Measurements from ENCODE around the gene PRKACA. TPM values are rescaled to one million over a fixed set of nuclear protein-coding genes. Genes with fewer than 3 reads are reported as not detected.
"Not testable (repeated sequence)": the region's sequence is repeated elsewhere in the genome, so short reads cannot be mapped to it uniquely, and the experiment has no call there.

Gene PRKACA
- total and polyA plus RNA-seq, 10 of the 15 experiments (the other 5 are each of a cell fraction or from before 2014, with no cell fraction given), result 0.53 to 68.5 (median 11.2) TPM

DNA sequence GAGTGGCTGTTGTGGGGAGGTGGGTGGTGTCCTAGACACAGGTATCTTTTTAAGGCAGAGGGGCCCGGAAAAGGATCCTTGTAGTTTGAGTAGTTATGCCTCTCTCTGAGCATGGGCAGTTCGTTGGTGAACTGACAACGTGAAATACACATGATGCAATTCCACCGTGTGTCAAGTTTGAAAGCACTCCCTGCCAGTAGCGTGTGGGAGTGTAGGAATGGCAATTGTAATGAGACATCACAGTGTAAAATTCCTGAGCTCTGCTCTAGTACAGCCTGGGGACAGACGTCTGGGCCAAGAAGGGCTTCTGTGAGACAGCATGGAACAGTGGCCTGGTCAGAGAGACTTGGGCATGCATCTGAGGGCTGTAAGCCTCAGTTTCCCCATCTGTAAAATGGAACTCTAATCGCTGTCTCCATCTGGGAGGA lies 29.2 kb upstream of the PRKACA start:
- Histone ChIP-seq H4K20me1 (ENCODE audit: control insufficient read depth, insufficient read depth) (no peaks in the 10 kb centered on the region), H3K9me3 (replicated peaks; ENCODE audit: control insufficient read depth, insufficient read depth, low read length) (no peaks in the 10 kb centered on the region), H3K9ac (ENCODE audit: control insufficient read depth, insufficient read depth, low read length) (no peak overlapping the region), H3K4me2 (ENCODE audit: control insufficient read depth, insufficient read depth) (no peak overlapping the region), H3K79me2 (ENCODE audit: control insufficient read depth, insufficient read depth, low read length) (no peaks in the 10 kb centered on the region), H3K4me1 (ENCODE audit: control insufficient read depth, insufficient read depth, low read length) (peaks cover 6% of the 10 kb centered on the region; the same call in 1 of the 2 replicates), H3K27me3 (replicated peaks in 1 of 2; ENCODE audit: control insufficient read depth in 2 of 2, insufficient read depth in 2 of 2, low read length in 1 of 2) (no peaks in the 10 kb centered on the region), H2AFZ (ENCODE audit: control insufficient read depth, low read depth, low read length) (no peak overlapping the region), H3K27ac (ENCODE audit: control insufficient read depth, insufficient read depth) (no peak overlapping the region), H3K4me3 (no peak overlapping the region), H3K36me3 (ENCODE audit: control insufficient read depth in 2 of 2, insufficient read depth in 2 of 2, low read length in 1 of 2) (no peaks in the 10 kb centered on the region)
- RAD21 ChIA-PET (ENCODE audit: unreplicated experiment), result no interaction called here
- 88% methylated on average over 7 of the region's 7 CpGs for WGBS (ENCODE audit: insufficient coverage, insufficient replicate concordance, low lambda C conversion rate, missing lambda C conversion rate)
- CTCF ChIA-PET, result interaction anchor here (1.5 to 1.7 kb wide), 2 partner anchors 10 to 173 kb away, joined by 3 to 6 read pairs; partner anchors contain the start of gene ASF1B
- POLR2A ChIA-PET, result no interaction called here
- TF ChIP-seq USF2 (IDR thresholded peaks at IDR 0.05; ENCODE audit: borderline replicate concordance, low read depth, low read length) (no peak), GABPA (IDR thresholded peaks at IDR 0.05; ENCODE audit: low read depth) (no peak), MXI1 (IDR thresholded peaks at IDR 0.05; ENCODE audit: low read depth, low read length) (no peak), IRF4 (IDR thresholded peaks at IDR 0.05; ENCODE audit: low read depth, low read length) (no peak), BHLHE40 (IDR thresholded peaks at IDR 0.05; ENCODE audit: borderline replicate concordance in 1 of 2, low read depth in 2 of 2, low read length in 1 of 2) (no peak), SMAD1 (IDR thresholded peaks at IDR 0.05; ENCODE audit: low read depth, partially characterized antibody) (no peak)
- intact Hi-C loops (cut with micrococcal nuclease; ENCODE audit: unreplicated experiment), result no loop called here
- FAIRE-seq (no peak), ATAC-seq (no peak), DNase-seq (ENCODE audit: low read depth, low spot score) (no peak)
- no TSS peak for BruUV-seq (replicated peaks)
- in situ Hi-C loops (cut with MboI), result no loop called here
- SMC1A ChIA-PET (ENCODE audit: uncharacterized antibody, unreplicated experiment), result no interaction called here

DNA sequence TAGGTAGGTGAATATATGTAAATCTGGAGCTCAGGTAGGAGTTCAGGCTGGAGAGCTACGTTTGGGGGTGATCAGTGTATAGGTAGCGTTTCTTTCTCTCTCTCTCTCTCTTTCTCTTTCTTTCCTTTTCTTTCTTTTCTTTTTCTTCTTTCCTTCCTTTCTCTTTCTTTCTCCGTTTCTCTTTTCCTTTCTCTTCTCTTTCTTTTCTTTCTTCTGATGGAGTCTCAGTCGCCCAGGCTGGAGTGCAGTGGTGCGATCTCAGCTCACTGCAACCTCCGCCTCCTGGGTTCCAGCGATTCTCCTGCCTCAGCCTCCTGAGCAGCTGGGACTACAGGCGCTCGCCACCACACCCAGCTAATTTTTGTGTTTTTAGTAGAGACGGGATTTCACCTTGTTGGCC lies 28.6 kb upstream of the PRKACA start:
- in situ Hi-C loops (cut with MboI); BruUV-seq (replicated peaks); H2AFZ ChIP-seq (ENCODE audit: control insufficient read depth, low read depth, low read length); H4K20me1 ChIP-seq (ENCODE audit: control insufficient read depth, insufficient read depth); DNase-seq (ENCODE audit: low read depth, low spot score); H3K36me3 ChIP-seq (ENCODE audit: control insufficient read depth in 2 of 2, insufficient read depth in 2 of 2, low read length in 1 of 2); H3K4me2 ChIP-seq (ENCODE audit: control insufficient read depth, insufficient read depth); POLR2A ChIA-PET; H3K9ac ChIP-seq (ENCODE audit: control insufficient read depth, insufficient read depth, low read length); H3K4me1 ChIP-seq (ENCODE audit: control insufficient read depth, insufficient read depth, low read length); ATAC-seq; H3K27ac ChIP-seq (ENCODE audit: control insufficient read depth, insufficient read depth); H3K4me3 ChIP-seq; H3K9me3 ChIP-seq (replicated peaks; ENCODE audit: control insufficient read depth, insufficient read depth, low read length); H3K27me3 ChIP-seq (replicated peaks in 1 of 2; ENCODE audit: control insufficient read depth in 2 of 2, insufficient read depth in 2 of 2, low read length in 1 of 2); H3K79me2 ChIP-seq (ENCODE audit: control insufficient read depth, insufficient read depth, low read length); intact Hi-C loops (cut with micrococcal nuclease; ENCODE audit: unreplicated experiment); FAIRE-seq: not testable (repeated sequence)
- ChIA-PET SMC1A (ENCODE audit: uncharacterized antibody, unreplicated experiment) (interaction anchor here (0.8 to 1.4 kb wide), 3 partner anchors 9 to 113 kb away, joined by 3 to 5 read pairs (median 3); partner anchors contain the start of gene ASF1B), RAD21 (ENCODE audit: unreplicated experiment) (interaction anchor here (1.2 kb wide), 1 partner anchor 9 kb away, joined by 4 read pairs; the partner anchor contains the start of gene ASF1B), CTCF (interaction anchor here (0.8 to 1.7 kb wide), 4 partner anchors 9 to 173 kb away, joined by 3 to 6 read pairs (median 3); partner anchors contain the start of gene ASF1B)
- 74% methylated on average over 10 of the region's 10 CpGs for WGBS (ENCODE audit: insufficient coverage, insufficient replicate concordance, low lambda C conversion rate, missing lambda C conversion rate)

All from GM12878 (cell line).